Measurements from ENCODE around the gene TBPL1.

The TBPL1 gene

GRCh38 chr6:134007077-134007476 is 54.1 kb downstream of the TBPL1 start:
- DNase-seq (ENCODE audit: low read depth in 2 of 2) = no peak

GRCh38 chr6:134009876-134010275 is 56.9 kb downstream of the TBPL1 start:
- DNase-seq (ENCODE audit: low read depth in 2 of 2) = no peak

GRCh38 chr6:134010400-134010799 is 57.4 kb downstream of the TBPL1 start:
- DNase-seq (ENCODE audit: low read depth in 2 of 2) = no peak

- no peak for DNase-seq (ENCODE audit: low read depth in 2 of 2)
These were observed 58.0 kb downstream of the TBPL1 start for GRCh38 chr6:134010974-134011373.

GRCh38 chr6:134014588-134015137 is 61.6 kb downstream of the TBPL1 start:
- no peak for DNase-seq (ENCODE audit: low read depth in 2 of 2)

- DNase-seq (ENCODE audit: low read depth in 2 of 2) = no peak
These were observed 62.9 kb downstream of the TBPL1 start for GRCh38 chr6:134015719-134016557.

GRCh38 chr6:134016558-134016814 is 63.5 kb downstream of the TBPL1 start:
- DNase-seq (ENCODE audit: low read depth in 2 of 2) = no peak

- no peak for DNase-seq (ENCODE audit: low read depth in 2 of 2)
These were observed 67.0 kb downstream of the TBPL1 start for GRCh38 chr6:134020071-134020470.

GRCh38 chr6:134020543-134020942 is 67.5 kb downstream of the TBPL1 start:
- no peak for DNase-seq (ENCODE audit: low read depth in 2 of 2)

- no peak for DNase-seq (ENCODE audit: low read depth in 2 of 2)
These were observed 67.9 kb downstream of the TBPL1 start for GRCh38 chr6:134020968-134021367.

GRCh38 chr6:134021396-134022122 is 68.5 kb downstream of the TBPL1 start:
- no peak for DNase-seq (ENCODE audit: low read depth in 2 of 2)

- DNase-seq (ENCODE audit: low read depth in 2 of 2) = no peak
These were observed 69.6 kb downstream of the TBPL1 start for GRCh38 chr6:134022650-134023049.

GRCh38 chr6:134026597-134026996 is 73.6 kb downstream of the TBPL1 start:
- no peak for DNase-seq (ENCODE audit: low read depth in 2 of 2)

- DNase-seq (ENCODE audit: low read depth in 2 of 2) = no peak
These were observed 75.4 kb downstream of the TBPL1 start for GRCh38 chr6:134028438-134028837.

- DNase-seq (ENCODE audit: low read depth in 2 of 2) = no peak
These were observed 76.8 kb downstream of the TBPL1 start for GRCh38 chr6:134029495-134030455.

- DNase-seq (ENCODE audit: low read depth in 2 of 2) = no peak
These were observed 78.8 kb downstream of the TBPL1 start for GRCh38 chr6:134031696-134032255.

GRCh38 chr6:134034478-134034877 is 81.5 kb downstream of the TBPL1 start:
- no peak for DNase-seq (ENCODE audit: low read depth in 2 of 2)

- DNase-seq (ENCODE audit: low read depth in 2 of 2) = no peak
These were observed 82.2 kb downstream of the TBPL1 start for GRCh38 chr6:134034961-134035822.

- no peak for DNase-seq (ENCODE audit: low read depth in 2 of 2)
These were observed 82.8 kb downstream of the TBPL1 start for GRCh38 chr6:134035823-134036296.

GRCh38 chr6:134039116-134039515 is 86.1 kb downstream of the TBPL1 start:
- DNase-seq (ENCODE audit: low read depth in 2 of 2) = no peak

Measured in stimulated activated CD4-positive, alpha-beta T cell treated with anti-CD3 and anti-CD28 coated beads, Interleukin-4, amount 100 ng/mL, for 48 hours (primary cell).